RKO (cell line): Measurements from ENCODE around the gene IFI27L1.
"Not testable (repeated sequence)": the region's sequence is repeated elsewhere in the genome, so short reads cannot be mapped to it uniquely, and the experiment has no call there.

Experiments used
- DNase-seq: peaks from one replicate; pipeline ENCODE4 v3.0.0-alpha.2; 2016; ENCODE audit warnings: low spot score

IFI27L1 gene

GRCh38 chr14:94048691-94049624 lies 32.2 kb upstream of the IFI27L1 start:
- no peak for DNase-seq

GRCh38 chr14:94049625-94050023 lies 31.5 kb upstream of the IFI27L1 start:
- no peak for DNase-seq

GRCh38 chr14:94050231-94050880 lies 30.8 kb upstream of the IFI27L1 start:
- DNase-seq, result no peak

GRCh38 chr14:94051115-94051514 lies 30.0 kb upstream of the IFI27L1 start:
- peak; percentile 31 for DNase-seq

- DNase-seq, result no peak
Observed at GRCh38 chr14:94051779-94052178, 29.3 kb upstream of the IFI27L1 start.

- DNase-seq, result no peak
Observed at GRCh38 chr14:94052199-94052598, 28.9 kb upstream of the IFI27L1 start.

- no peak for DNase-seq
Observed at GRCh38 chr14:94052662-94053061, 28.4 kb upstream of the IFI27L1 start.

- DNase-seq, result no peak
Observed at GRCh38 chr14:94054401-94054800, 26.7 kb upstream of the IFI27L1 start.

- DNase-seq, result no peak
Observed at GRCh38 chr14:94054936-94055335, 26.2 kb upstream of the IFI27L1 start.

GRCh38 chr14:94056579-94057308 lies 24.4 kb upstream of the IFI27L1 start:
- no peak for DNase-seq

GRCh38 chr14:94058128-94058673 lies 22.9 kb upstream of the IFI27L1 start:
- no peak for DNase-seq

GRCh38 chr14:94058674-94059138 lies 22.4 kb upstream of the IFI27L1 start:
- DNase-seq, result no peak

GRCh38 chr14:94059998-94060397 lies 21.1 kb upstream of the IFI27L1 start:
- no peak for DNase-seq

- DNase-seq, result no peak
Observed at GRCh38 chr14:94062344-94062940, 18.7 kb upstream of the IFI27L1 start.

- no peak for DNase-seq
Observed at GRCh38 chr14:94066089-94066676, 14.9 kb upstream of the IFI27L1 start.

- DNase-seq, result not testable (repeated sequence)
Observed at GRCh38 chr14:94072076-94072475, 9.0 kb upstream of the IFI27L1 start.

GRCh38 chr14:94074534-94074933 lies 6.6 kb upstream of the IFI27L1 start:
- no peak for DNase-seq

- DNase-seq, result no peak
Observed at GRCh38 chr14:94075008-94075407, 6.1 kb upstream of the IFI27L1 start.

GRCh38 chr14:94077111-94077821 lies 3.8 kb upstream of the IFI27L1 start:
- peak; percentile 79 for DNase-seq

- DNase-seq, result no peak
Observed at GRCh38 chr14:94077823-94078222, 3.3 kb upstream of the IFI27L1 start.
